ENCODE results near the gene BTNL9.

GRCh38 chr5:180990882-180991242, 49.2 kb upstream of the BTNL9 start:
- TF ChIP-seq CTCF (IDR thresholded peaks at IDR 0.05; ENCODE audit: insufficient read depth, low read length, poor library complexity, severe bottlenecking) (no peak), EZH2phosphoT487 (conservative IDR thresholded peaks at IDR 0.05; ENCODE audit: low read length) (no peak)
